ENCODE results near the gene PLCB4.

- TF ChIP-seq CTCF (IDR thresholded peaks at IDR 0.05), result no peak
- TF ChIP-seq POLR2A (IDR thresholded peaks at IDR 0.05), result no peak
Observed at GRCh38 chr20:9204979-9205378, 136.1 kb downstream of the PLCB4 start.
